ENCODE results near the gene EMC9.
A peak's percentile ranks its signal among the peaks of the same experiment; 100 is the strongest.

The EMC9 gene

GRCh38 chr14:24115422-24116127, 25.8 kb downstream of the EMC9 start:
- no peak for TF ChIP-seq EZH2 (IDR thresholded peaks at IDR 0.05)
- TF ChIP-seq FOXP2 (optimal IDR thresholded peaks at IDR 0.05; ENCODE audit: control extremely low read depth, extremely low read length, insufficient read depth), result no peak
- no peak for TF ChIP-seq POLR2AphosphoS5 (IDR thresholded peaks at IDR 0.05; ENCODE audit: borderline replicate concordance, low read depth, low read length)
- peak overlapping the region; percentile 82 for H3K9ac ChIP-seq (ENCODE audit: insufficient read length)

DNA sequence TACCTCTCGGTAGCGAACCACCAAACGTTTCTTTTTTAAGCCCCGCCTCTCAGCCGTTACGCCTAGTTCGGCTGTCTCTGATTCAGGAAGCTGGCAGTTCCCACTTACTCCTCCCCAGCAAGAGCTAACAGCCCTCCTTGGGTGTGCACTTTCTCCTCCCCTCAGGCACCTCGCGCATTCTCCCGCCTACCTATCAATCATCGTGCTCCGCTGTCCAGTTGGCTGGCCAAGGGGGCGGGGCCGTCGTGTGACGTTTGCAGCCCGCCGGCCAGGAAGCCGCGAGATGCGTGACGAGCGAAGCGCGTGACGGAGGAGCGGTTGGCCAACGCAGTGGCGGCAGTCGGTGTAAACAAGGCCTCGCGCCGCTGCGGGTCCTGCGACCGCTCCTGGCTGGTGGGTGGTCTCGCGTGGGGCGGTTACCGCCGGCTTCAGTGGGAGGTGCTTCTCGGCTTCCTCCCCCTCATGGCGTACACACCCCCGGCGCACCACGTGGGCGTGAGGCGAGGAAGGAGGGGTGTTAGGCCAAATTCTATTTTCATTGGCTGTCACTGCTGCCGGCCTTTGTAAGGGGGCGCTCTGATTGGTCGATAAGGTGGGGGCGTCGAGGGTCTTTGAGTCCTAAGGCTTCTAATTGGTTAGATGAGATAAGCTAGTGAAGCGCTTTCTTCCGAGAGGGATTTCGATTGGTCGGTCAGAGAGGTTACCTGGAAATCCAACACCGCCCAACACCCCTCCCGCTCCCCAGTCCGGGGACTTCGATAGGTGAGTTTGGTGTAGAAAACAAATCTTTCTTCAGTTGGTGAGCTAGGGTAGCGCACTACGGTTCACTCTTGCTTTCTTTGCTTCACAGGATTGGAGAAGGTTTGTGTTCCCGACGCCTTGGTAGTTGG, 26.6 kb downstream of the EMC9 start, which contains the start of the genes DCAF11 and NRL:
TSS of gene DCAF11 (plus strand) at position 246 of the 890 bp plus-strand sequence. CDS start 818 bp downstream, outside the sequence.
TSS of gene NRL (minus strand) at position 418 of the 890 bp plus-strand sequence. CDS start 32,101 bp downstream, outside the sequence.
- peak within 1 kb of the TSS; percentile 94 for H3K27ac ChIP-seq
- H3K9me3 ChIP-seq (ENCODE audit: low read depth, low read length), result no peaks in the 10 kb centered on the region
- peak; percentile 96 for TF ChIP-seq FOXP2 (optimal IDR thresholded peaks at IDR 0.05; ENCODE audit: control extremely low read depth, extremely low read length, insufficient read depth)
- no peak for TF ChIP-seq EZH2 (IDR thresholded peaks at IDR 0.05)
- peak; percentile 26 for TF ChIP-seq POLR2AphosphoS5 (IDR thresholded peaks at IDR 0.05; ENCODE audit: borderline replicate concordance, low read depth, low read length)
- peak; percentile 99 for DNase-seq (ENCODE audit: low read depth, low spot score)
- H3K9ac ChIP-seq (ENCODE audit: insufficient read length), result peak within 1 kb of the TSS; percentile 87
- H3K4me3 ChIP-seq, result peak within 1 kb of the TSS; percentile 96
- peaks cover 14% of the 10 kb centered on the region; the same call in 1 of the 2 replicates for H3K36me3 ChIP-seq (ENCODE audit: insufficient read depth, low read length)

More at GRCh38 chr14:24115422-24116127, 25.8 kb downstream of the EMC9 start:
- peak overlapping the region; percentile 96 for H3K4me3 ChIP-seq
- no peak overlapping the region for H3K27ac ChIP-seq
- no peaks in the 10 kb centered on the region for H3K9me3 ChIP-seq (ENCODE audit: low read depth, low read length)
- H3K36me3 ChIP-seq (ENCODE audit: insufficient read depth, low read length), result peaks cover 14% of the 10 kb centered on the region; the same call in 1 of the 2 replicates
- DNase-seq (ENCODE audit: low read depth, low spot score), result no peak

- Histone ChIP-seq H3K27ac (peak overlapping the region; percentile 94), H3K36me3 (ENCODE audit: insufficient read depth, low read length) (peaks cover 6% of the 10 kb centered on the region; the same call in 1 of the 2 replicates), H3K9ac (ENCODE audit: insufficient read length) (peak overlapping the region; percentile 87), H3K4me3 (peak overlapping the region; percentile 96), H3K9me3 (ENCODE audit: low read depth, low read length) (no peaks in the 10 kb centered on the region)
- TF ChIP-seq EZH2 (IDR thresholded peaks at IDR 0.05) (no peak), POLR2AphosphoS5 (IDR thresholded peaks at IDR 0.05; ENCODE audit: borderline replicate concordance, low read depth, low read length) (peak; percentile 74; the same call in 1 of the 2 replicates), FOXP2 (optimal IDR thresholded peaks at IDR 0.05; ENCODE audit: control extremely low read depth, extremely low read length, insufficient read depth) (no peak)
- DNase-seq (ENCODE audit: low read depth, low spot score), result no peak
Measured at GRCh38 chr14:24113801-24114531, 27.4 kb downstream of the EMC9 start.

GRCh38 chr14:24113379-24113800, 28.0 kb downstream of the EMC9 start:
- Histone ChIP-seq H3K4me3 (peak overlapping the region; percentile 96), H3K9ac (ENCODE audit: insufficient read length) (peak overlapping the region; percentile 87), H3K27ac (peak overlapping the region; percentile 94), H3K9me3 (ENCODE audit: low read depth, low read length) (no peaks in the 10 kb centered on the region), H3K36me3 (ENCODE audit: insufficient read depth, low read length) (peaks cover under 1% of the 10 kb centered on the region; the same call in 1 of the 2 replicates)
- DNase-seq (ENCODE audit: low read depth, low spot score), result no peak
- TF ChIP-seq FOXP2 (optimal IDR thresholded peaks at IDR 0.05; ENCODE audit: control extremely low read depth, extremely low read length, insufficient read depth), result no peak
- TF ChIP-seq EZH2 (IDR thresholded peaks at IDR 0.05), result no peak
- no peak for TF ChIP-seq POLR2AphosphoS5 (IDR thresholded peaks at IDR 0.05; ENCODE audit: borderline replicate concordance, low read depth, low read length)

DNA sequence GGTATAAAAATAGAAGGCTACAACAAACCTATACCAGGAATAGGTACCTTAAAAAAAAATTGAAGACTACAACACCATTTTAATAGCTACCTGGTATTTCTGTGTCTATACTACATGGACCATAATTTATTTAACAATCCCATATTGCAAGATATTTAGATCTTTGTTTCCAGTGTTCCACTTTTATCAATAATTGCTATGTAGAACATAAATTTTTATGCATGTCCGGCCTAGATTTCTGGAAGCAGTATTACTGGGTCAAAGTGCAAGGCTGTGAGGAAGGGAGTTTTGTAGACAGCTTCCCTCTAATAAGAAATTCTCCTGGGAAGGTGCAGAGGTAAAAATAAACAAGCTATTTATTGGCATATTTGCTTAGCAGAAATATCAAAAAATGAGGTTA, 30.9 kb downstream of the EMC9 start:
- Histone ChIP-seq H3K36me3 (ENCODE audit: insufficient read depth, low read length) (no peaks in the 10 kb centered on the region), H3K9me3 (ENCODE audit: low read depth, low read length) (no peaks in the 10 kb centered on the region), H3K27ac (no peak overlapping the region), H3K9ac (ENCODE audit: insufficient read length) (no peak overlapping the region), H3K4me3 (no peak overlapping the region)
- no peak for DNase-seq (ENCODE audit: low read depth, low spot score)
- TF ChIP-seq POLR2AphosphoS5 (IDR thresholded peaks at IDR 0.05; ENCODE audit: borderline replicate concordance, low read depth, low read length) (no peak), EZH2 (IDR thresholded peaks at IDR 0.05) (no peak), FOXP2 (optimal IDR thresholded peaks at IDR 0.05; ENCODE audit: control extremely low read depth, extremely low read length, insufficient read depth) (no peak)

DNA sequence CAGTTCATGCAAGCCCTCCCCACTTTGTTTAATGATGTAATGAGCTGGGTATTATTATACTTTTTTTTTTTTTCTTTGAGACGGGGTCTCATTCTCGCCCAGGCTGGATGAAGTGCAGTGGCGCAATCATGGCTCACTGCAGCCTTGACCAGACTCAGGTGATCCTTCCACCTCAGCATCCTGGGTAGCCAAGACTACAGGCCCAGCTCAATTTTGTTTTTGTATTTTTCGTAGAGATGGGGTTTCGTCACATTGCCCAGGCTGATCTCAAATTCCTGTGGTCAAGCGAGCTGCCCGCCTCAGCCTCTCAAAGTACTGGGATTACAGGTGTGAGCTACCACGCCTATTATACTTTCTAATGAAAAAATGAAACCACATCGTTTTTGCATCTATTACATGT, 31.3 kb downstream of the EMC9 start:
- Histone ChIP-seq H3K9me3 (ENCODE audit: low read depth, low read length) (no peaks in the 10 kb centered on the region), H3K4me3 (no peak overlapping the region), H3K9ac (ENCODE audit: insufficient read length) (no peak overlapping the region), H3K27ac (no peak overlapping the region), H3K36me3 (ENCODE audit: insufficient read depth, low read length) (no peaks in the 10 kb centered on the region; the same call in 1 of the 2 replicates)
- TF ChIP-seq EZH2 (IDR thresholded peaks at IDR 0.05) (no peak), FOXP2 (optimal IDR thresholded peaks at IDR 0.05; ENCODE audit: control extremely low read depth, extremely low read length, insufficient read depth) (no peak), POLR2AphosphoS5 (IDR thresholded peaks at IDR 0.05; ENCODE audit: borderline replicate concordance, low read depth, low read length) (no peak)
- no peak for DNase-seq (ENCODE audit: low read depth, low spot score)

- Histone ChIP-seq H3K9ac (ENCODE audit: insufficient read length) (no peak overlapping the region), H3K4me3 (no peak overlapping the region), H3K36me3 (ENCODE audit: insufficient read depth, low read length) (peaks cover 7% of the 10 kb centered on the region; the same call in 1 of the 2 replicates), H3K9me3 (ENCODE audit: low read depth, low read length) (no peaks in the 10 kb centered on the region), H3K27ac (no peak overlapping the region)
- TF ChIP-seq EZH2 (IDR thresholded peaks at IDR 0.05), result no peak
- no peak for TF ChIP-seq POLR2AphosphoS5 (IDR thresholded peaks at IDR 0.05; ENCODE audit: borderline replicate concordance, low read depth, low read length)
- no peak for TF ChIP-seq FOXP2 (optimal IDR thresholded peaks at IDR 0.05; ENCODE audit: control extremely low read depth, extremely low read length, insufficient read depth)
- DNase-seq (ENCODE audit: low read depth, low spot score), result no peak
Measured at GRCh38 chr14:24108336-24108874, 33.0 kb downstream of the EMC9 start.
